ENCODE measurements around the gene FUNDC2. TPM values are rescaled to one million over a fixed set of nuclear protein-coding genes. Genes with fewer than 3 reads are reported as not detected.

The FUNDC2 gene
- polyA plus RNA-seq, 3 donors: 42.7 to 166 (median 148) TPM

GRCh38 chrX:155052738-155053498, 26.3 kb downstream of the FUNDC2 start:
- Mint-ChIP-seq H3K27me3 (ENCODE audit: low read depth in 3 of 3) (peaks cover 0 to 2% (median 0%) of the 10 kb centered on the region in 3 donors), H3K9me3 (no peaks in the 10 kb centered on the region), H3K4me1 (peaks cover 10% of the 10 kb centered on the region), H3K36me3 (peaks cover 35 to 42% of the 10 kb centered on the region in 2 donors), H3K4me3 (no peak overlapping the region), H3K27ac (peak overlapping the region in 4 of 7 donors; percentile 30 to 80 (median 45))
- Histone ChIP-seq H3K79me2 (ENCODE audit: insufficient read depth, low read length) (no peaks in the 10 kb centered on the region), H3K4me3 (replicated peaks in 1 of 3; ENCODE audit: low read depth in 2 of 3, low read length in 3 of 3) (no peak overlapping the region), H3K9ac (ENCODE audit: insufficient read depth, low read length, poor library complexity, severe bottlenecking) (no peak overlapping the region), H3K27me3 (ENCODE audit: control insufficient read depth in 2 of 2, insufficient read depth in 2 of 2, low read length in 2 of 2) (no peaks in the 10 kb centered on the region), H3K9me3 (replicated peaks in 1 of 2; ENCODE audit: control insufficient read depth in 1 of 2, insufficient read depth in 1 of 2, low read length in 2 of 2) (no peaks in the 10 kb centered on the region), H3K4me2 (replicated peaks; ENCODE audit: extremely low read depth, low read length, poor library complexity, severe bottlenecking) (no peak overlapping the region), H3K27ac (ENCODE audit: low read depth in 1 of 2, low read length in 2 of 2) (no peak overlapping the region), H3K36me3 (replicated peaks in 1 of 2; ENCODE audit: control insufficient read depth in 1 of 2, insufficient read depth in 2 of 2, low read length in 2 of 2) (peaks cover 24 to 37% of the 10 kb centered on the region in 2 donors), H3K4me1 (ENCODE audit: control insufficient read depth in 1 of 2, insufficient read depth in 2 of 2, low read length in 2 of 2) (peaks cover 6% of the 10 kb centered on the region in 2 donors), H2AFZ (ENCODE audit: insufficient read depth, low read depth, low read length, poor library complexity, severe bottlenecking) (no peak overlapping the region), H4K20me1 (ENCODE audit: insufficient read depth, low read length) (no peaks in the 10 kb centered on the region)
- no peak for TF ChIP-seq CTCF (IDR thresholded peaks at IDR 0.05)
- intact Hi-C loops (cut with micrococcal nuclease): loop anchor here in 1 of 2 donors (10.0 kb wide), 1 partner anchor 68 kb away; no protein-coding TSS in a partner anchor
- DNase-seq: no peak
- no CpG with 5 or more reads among the region's 5 CpGs for WGBS (ENCODE audit: insufficient coverage)

DNA sequence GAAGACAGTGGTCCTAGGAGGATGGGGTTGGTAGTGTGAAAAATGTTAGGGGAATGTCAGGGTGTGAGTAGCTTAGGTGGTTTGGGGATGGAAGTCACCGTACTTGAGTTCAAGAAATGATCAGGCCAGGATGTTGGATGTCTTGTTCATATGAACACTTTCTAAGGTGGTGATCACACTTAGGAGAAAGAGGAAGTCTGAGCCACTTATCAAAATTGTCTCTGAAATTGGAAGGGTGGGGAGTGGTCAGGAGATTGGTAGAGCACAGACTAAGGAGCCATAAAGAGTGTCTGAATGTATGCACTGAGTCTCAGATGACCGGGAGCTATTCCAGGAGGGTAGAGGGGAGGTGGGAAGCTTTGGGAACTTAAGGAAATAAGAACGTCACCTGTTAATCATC, 27.0 kb downstream of the FUNDC2 start:
- intact Hi-C loops (cut with micrococcal nuclease): loop anchor here in 1 of 2 donors (10.0 kb wide), 1 partner anchor 69 kb away; no protein-coding TSS in a partner anchor
- Histone ChIP-seq H3K4me3 (replicated peaks in 1 of 3; ENCODE audit: low read depth in 2 of 3, low read length in 3 of 3) (no peak overlapping the region), H3K36me3 (replicated peaks in 1 of 2; ENCODE audit: control insufficient read depth in 1 of 2, insufficient read depth in 2 of 2, low read length in 2 of 2) (peaks cover 24 to 35% of the 10 kb centered on the region in 2 donors), H3K27me3 (ENCODE audit: control insufficient read depth in 2 of 2, insufficient read depth in 2 of 2, low read length in 2 of 2) (no peaks in the 10 kb centered on the region), H3K79me2 (ENCODE audit: insufficient read depth, low read length) (no peaks in the 10 kb centered on the region), H2AFZ (ENCODE audit: insufficient read depth, low read depth, low read length, poor library complexity, severe bottlenecking) (no peak overlapping the region), H3K9me3 (replicated peaks in 1 of 2; ENCODE audit: control insufficient read depth in 1 of 2, insufficient read depth in 1 of 2, low read length in 2 of 2) (no peaks in the 10 kb centered on the region), H3K4me1 (ENCODE audit: control insufficient read depth in 1 of 2, insufficient read depth in 2 of 2, low read length in 2 of 2) (peaks cover 6% of the 10 kb centered on the region in 2 donors), H4K20me1 (ENCODE audit: insufficient read depth, low read length) (no peaks in the 10 kb centered on the region), H3K9ac (ENCODE audit: insufficient read depth, low read length, poor library complexity, severe bottlenecking) (no peak overlapping the region), H3K27ac (ENCODE audit: low read depth in 1 of 2, low read length in 2 of 2) (no peak overlapping the region), H3K4me2 (replicated peaks; ENCODE audit: extremely low read depth, low read length, poor library complexity, severe bottlenecking) (no peak overlapping the region)
- Mint-ChIP-seq H3K36me3 (peaks cover 36 to 37% of the 10 kb centered on the region in 2 donors), H3K4me3 (no peak overlapping the region), H3K9me3 (no peaks in the 10 kb centered on the region), H3K4me1 (peaks cover 10% of the 10 kb centered on the region), H3K27ac (peak overlapping the region in 2 of 7 donors; percentile 30 to 58), H3K27me3 (ENCODE audit: low read depth in 3 of 3) (no peaks in the 10 kb centered on the region)
- no peak for DNase-seq
- no peak for TF ChIP-seq CTCF (IDR thresholded peaks at IDR 0.05)
- 93% methylated on average over 3 of the region's 3 CpGs for WGBS (ENCODE audit: insufficient coverage)

All from CD14-positive monocyte (primary cell).